NCI-H2196 (cell line): Measurements from ENCODE around the gene SIX3.

Experiments used
- DNase-seq: peaks from one replicate; lab custom pipeline; 2025; ENCODE audit not compliant: unreplicated experiment; lab: John Stamatoyannopoulos, UW

Gene SIX3

DNA sequence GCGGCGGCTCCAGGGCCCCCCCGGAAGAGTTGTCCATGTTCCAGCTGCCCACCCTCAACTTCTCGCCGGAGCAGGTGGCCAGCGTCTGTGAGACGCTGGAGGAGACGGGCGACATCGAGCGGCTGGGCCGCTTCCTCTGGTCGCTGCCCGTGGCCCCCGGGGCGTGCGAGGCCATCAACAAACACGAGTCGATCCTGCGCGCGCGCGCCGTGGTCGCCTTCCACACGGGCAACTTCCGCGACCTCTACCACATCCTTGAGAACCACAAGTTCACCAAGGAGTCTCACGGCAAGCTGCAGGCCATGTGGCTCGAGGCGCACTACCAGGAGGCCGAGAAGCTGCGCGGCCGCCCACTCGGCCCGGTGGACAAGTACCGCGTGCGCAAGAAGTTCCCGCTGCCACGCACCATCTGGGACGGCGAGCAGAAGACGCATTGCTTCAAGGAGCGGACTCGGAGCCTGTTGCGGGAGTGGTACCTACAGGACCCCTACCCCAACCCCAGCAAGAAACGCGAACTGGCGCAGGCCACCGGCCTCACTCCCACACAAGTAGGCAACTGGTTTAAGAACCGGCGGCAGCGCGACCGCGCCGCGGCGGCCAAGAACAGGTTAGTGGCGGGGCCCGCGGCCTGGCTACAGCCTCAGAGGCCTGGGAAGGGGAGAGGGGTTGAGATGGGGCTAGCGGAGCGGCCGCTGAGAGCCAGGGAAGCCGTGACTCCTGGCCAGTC, 965 bp downstream of the SIX3 start:
- DNase-seq: no peak

DNA sequence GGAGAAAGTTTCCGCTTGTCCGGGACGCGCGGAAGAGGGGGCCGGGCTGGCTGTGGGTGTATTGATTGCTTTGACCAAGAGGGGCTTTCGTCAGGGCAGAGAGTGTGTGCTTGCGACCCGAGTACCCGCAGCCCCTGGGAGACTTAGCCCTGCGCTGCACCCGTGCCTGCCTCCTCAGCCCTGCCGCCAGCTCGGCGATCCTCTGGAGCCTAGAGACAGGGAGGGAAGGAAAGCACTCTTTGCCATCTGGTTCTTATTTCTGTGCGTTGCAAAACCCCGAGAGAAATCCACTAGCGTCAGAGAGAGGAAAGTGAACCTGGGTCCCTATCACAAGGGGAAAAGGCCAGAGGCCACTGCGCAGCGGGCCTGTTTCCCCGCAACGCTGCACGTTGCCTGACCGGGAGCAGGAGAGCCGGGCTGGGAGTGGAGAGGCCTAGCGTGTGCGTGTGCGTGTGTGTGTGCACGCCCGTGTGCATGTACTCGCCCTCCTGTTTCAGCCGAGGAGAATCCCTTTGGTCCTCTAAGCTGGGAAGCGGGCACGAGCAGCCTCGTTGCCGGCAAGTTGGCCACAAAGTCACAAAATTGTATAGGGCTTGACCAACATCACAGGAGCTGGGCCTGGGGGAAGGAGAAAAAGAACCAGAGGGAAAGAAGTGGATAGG, 1.7 kb downstream of the SIX3 start:
- DNase-seq: no peak

DNA sequence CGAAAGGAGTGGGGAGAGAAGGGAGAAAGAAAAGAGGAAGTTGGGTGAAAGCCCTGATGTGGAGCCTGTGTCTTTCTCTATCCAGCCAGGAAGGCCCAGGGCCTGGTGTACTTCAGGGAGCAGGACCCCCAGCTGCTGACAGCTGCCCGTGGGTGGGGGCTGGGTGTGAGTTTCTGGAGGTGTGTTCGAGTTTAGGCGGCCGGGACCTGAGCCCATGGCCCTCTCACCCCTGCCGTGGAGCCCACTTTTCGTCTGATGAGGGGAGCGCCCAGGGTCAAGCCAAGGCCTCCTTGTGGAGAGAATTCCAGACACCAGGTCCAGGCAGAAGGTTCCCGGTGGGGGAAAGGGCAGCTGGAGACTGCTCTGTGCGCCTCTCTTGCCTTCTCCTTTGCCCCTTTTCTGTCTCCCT, 2.2 kb downstream of the SIX3 start:
- DNase-seq: no peak

DNA sequence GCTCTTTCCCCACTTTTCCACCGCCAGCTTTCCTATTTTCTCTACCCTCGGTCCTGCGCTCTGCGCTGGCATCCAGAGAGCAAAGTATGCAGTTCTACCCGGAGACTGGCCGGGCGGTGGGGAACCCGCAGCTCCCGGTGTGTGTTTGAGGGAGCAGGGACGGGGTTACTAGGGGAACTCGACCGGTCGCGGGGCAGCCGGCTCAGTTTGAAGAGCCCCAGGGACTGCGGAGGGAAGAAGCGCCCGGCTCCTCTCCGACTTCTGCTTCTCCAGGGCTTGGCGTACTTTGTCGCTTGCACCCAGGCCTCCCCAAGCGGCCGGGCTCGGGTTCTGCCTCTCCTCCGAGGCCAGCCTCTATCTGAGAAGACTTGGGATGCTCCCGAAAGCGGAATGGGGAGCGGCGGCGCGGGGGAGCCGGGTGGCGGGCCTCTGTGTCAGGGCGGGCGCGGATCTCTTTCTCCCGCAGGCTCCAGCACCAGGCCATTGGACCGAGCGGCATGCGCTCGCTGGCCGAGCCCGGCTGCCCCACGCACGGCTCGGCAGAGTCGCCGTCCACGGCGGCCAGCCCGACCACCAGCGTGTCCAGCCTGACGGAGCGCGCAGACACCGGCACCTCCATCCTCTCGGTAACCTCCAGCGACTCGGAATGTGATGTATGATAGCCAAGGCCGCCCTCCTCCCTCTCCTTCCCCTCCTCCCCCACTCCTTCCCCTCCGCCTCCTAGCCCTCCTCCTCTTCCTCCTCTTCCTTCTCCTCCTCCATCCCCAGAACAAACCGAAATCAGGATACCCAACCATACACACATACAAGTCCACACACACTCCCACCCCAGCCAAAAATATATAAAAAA, 2.8 kb downstream of the SIX3 start:
- no peak for DNase-seq

DNA sequence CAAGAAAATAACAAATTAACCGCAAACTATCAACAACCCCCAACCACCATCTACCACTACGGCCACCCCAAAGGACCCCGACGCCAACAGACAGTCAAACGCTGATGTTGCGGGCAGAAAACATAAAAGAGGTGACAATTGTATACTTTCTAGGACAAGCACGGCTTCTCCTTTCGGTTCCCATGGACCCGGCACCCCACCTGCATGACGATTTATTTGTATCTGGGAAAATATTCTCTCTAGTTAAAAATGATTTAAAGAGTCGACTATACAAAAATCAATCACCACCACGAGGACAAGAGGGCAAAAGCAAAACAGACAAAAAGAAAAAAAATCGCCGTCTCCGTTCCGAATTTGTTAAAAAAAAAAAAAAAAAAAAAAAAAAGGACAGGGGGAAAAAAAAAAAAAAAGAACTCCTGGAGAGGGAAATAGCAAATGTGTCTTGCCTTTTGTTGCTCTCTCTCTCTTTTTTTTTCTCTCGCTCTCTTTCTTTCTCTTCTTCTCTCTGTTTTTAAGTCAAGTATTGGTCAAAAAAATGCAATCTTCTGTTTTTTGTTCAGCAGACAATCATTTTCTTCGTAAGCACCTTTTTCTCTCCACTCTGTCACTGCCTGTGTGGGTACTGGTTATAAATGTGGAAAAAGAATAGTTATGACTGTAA, 3.6 kb downstream of the SIX3 start:
- no peak for DNase-seq

DNA sequence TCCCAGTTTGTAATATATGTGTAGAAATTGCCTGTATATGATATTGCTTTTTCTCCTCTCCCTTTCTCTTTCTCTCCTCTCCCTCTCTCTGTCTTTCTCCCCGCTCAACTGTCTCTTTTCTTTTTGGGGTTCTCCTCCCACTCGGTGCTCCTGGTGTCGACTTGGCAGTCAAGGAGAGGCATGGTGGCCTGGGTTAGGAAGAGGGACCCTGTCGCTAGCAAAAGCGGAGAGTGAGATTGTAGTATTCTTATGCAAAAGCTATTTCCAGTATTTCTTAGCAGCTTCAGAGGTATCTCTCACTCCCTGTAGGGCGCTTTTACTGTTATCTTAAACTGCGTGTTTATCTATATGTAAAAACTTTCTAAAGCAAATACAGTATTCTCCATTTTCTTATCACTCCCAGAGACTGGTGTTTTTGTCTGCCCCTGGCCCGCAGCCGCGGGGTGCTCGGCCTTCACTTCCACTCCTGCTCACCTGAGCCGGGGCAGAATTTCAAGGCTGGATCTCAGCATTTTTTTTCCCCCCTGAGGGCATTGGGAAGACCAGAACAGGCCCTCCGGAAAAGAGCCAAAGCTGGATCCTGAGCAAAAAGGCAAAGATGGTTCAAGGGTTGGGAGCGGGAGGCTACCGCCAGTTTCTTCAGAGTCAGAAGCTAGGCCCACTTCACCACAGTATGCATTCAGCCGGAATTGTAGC, 4.3 kb downstream of the SIX3 start:
- no peak for DNase-seq

DNA sequence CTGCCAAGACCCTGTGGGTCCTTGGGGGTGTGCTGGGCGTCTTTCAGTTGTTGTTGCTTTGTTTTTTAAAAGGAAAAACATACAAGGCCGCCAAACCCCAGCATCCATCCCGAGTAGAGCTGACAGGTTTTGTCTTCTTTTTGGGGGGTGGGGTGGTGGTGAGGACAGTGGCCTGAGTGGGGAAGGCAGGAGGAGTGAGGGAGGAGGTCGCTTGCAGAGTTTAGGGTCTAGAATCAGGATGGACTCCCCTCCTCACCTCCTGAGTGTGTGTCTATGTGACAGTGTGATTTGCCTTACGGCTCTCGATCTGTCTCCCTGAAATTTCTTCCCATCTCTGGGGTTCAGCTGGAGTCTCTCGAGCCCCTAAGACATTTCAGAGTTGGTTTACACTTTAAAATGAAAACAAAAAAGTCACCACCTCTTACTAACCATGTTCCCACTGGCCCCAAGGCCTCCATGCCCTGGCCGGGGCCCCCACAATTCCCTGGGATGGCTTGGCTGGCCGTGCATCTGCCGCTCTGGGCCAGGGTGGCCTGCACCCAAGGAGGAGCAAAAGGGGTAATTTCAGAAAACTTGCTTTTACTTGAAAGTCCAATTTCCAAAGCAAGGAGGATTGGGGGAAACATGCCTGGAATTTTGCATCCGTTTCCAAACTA, 5.0 kb downstream of the SIX3 start:
- DNase-seq: no peak

DNA sequence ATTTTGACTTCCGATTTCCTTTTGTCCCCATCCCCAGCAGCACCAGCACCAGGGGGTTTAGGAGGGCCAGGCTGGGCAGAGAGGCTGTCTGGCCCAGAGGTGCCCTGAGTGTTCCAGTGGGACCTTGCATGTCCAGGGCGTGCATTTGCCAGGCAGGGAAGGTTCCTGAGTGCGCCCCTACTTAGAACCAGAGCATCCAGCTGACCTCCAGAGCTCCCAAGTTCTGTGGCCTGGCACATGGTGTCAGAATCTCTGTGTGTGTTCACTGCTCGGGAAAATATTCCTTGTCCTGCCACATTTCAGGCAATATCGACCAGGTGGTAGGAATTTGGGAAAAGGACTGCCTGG, 5.5 kb downstream of the SIX3 start:
- DNase-seq: no peak

DNA sequence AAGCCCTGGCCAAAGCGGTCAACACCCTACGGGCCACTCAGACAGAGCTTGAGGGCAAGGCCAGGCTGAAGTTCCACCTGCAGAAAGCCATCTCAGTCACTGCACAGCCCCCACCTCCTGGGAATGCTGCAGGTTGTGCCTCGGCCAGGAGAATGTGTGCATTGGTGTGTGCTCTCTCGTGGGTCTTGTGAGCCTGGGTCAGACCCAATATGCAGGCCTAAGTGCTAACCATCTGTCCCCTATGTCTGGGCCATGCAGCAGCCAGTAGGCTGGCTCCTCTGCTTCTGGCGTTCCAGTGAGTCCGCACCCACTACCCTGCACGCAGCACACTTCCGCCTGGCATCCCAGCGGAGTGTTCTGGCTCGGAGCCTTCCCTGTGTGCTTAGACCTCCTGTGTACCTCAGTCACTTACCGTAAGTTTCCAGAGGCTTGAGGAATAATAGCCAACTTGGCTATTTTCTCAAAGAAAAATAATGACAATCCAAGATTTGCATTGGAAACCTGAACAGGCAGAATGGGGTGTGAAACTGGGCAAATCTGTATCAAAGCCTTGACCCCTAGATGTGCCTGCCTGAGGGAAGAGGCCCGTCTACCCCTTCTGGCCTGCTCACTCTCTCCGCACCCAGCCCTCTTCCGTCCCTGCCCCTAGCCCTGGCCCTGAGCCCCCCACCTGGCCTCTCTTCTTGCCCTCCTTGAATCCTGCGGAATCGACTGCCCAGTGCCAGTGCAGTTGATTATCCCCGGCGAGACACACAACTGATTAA, 7.2 kb downstream of the SIX3 start:
- DNase-seq: no peak

DNA sequence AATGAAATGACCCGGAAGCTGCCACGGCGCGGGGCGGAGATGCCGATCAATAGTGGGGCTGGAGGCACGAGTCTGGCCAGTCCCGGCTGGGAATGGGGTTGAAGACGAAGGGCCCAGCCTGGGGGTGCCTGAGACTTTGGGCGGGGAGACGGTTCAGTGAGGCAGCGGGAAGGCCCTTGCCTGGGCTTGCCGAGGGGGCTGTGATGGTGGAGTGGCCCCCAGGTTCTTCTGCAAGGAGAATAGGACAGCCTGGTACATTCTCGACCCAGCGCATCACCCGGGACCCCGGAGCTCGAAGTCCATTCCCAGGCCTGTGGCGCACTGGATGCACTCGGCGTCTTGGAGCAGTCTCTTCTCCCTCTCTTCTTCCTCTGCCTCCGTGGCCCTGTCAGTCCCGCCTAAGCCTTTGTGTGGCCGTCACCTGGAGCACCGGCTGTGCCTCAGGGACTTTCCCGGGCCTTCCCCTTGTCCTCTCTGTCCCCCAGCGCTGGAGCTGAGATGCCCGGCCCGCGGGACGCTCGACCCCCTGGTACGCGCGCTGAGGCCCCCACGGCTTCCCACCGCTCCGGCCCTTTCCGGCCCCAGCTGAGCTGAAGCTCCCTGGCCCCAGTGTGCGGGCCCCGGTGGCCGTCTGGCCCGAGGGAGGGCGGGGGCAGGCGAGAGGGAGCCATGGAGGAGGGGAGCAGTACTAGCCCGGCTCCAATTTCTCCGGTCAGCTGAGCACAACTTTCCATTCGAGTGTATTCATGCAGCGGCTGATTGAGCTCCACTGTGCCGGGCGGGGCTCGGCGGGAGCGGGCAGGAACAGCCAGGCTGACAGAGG, 8.0 kb downstream of the SIX3 start:
- DNase-seq: no peak

DNA sequence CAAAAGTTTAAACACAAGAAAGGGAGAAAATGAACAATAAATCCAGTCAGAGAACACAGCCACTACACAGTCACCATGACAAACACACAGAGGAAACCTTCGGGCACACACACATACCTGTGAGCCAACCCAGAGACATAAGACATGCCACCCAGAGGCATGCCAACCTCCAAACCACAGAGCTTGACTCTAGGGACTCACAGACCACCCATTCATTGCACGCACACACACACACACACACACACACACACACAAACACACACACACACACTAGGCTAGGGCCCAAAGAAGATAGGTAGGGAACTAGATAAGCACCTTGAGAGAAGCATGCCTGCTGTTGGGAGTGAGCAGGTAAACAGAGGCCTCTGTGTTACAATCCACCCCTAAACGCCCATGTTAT, 9.1 kb downstream of the SIX3 start:
- no peak for DNase-seq

DNA sequence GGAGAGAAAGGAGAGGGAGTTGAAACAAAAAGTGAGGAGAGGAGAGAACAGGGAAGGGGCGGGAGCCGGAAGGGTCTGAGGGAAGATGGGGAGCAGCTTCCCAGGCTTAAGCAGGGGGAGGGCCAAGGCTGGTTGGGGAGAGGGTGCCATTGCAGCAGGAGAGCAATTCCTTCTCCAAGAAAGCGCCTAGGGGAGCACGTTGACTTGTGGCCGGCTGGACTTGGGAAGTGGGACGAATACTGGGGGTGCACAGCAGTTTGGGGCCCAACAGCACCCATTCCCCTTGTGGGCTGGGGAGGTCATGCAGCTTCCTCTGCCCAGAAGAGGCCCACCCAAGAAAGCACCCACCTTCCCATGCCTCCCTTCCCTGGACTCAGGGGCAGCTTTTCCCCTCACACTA, 9.6 kb downstream of the SIX3 start:
- DNase-seq: no peak

DNA sequence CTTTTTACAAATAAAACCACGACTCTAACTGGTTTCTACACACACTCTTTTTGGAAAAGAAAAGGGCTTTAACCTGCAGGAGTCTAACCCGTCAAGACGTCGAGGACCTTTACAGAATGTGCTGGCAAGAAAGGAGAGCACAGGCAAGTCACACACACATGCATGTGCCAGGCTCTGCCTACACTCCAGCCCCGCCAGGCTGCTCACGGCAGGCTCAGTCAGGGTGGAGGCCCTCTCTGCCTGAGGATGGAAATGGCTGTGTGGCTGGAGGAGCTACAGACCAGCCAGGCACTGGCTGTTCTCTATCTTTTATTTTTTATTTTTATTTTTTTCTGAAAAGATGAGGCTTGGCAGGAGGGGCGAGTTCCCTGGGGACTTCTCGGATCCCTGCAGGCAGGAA, 10.2 kb downstream of the SIX3 start:
- DNase-seq: no peak

DNA sequence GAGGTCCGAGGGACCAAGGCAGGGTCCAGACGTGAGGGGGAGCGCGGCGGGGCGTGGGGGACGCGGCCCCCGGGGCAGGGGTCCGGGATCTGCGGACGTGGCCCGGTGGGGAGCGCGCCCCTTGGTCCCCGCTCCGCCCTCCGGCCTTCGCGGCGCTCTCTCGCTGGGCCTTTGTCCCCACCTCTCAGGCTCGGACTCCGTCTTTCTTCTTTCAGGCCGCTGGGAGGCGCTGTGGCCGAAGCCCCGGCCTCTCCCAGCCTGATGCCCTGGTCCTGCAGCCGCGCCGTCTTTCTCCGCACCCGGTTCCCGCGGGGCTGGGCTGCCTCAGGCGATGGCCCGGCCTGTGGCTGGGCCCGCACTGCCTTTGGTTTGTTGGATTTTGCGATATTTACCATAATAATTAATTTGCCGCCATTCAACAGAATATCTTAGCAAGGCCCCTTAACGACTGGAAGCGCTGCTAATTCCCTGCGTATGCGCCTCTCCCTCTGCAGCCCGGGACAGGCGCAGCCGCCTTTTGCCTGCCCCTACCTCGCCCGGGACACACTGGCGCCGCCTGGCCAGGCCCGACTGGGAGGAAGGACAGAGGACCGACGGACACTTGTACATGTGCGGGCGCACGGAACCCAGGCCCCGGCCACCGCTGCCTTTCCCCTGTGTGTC, 10.8 kb downstream of the SIX3 start:
- DNase-seq: peak; percentile 64

DNA sequence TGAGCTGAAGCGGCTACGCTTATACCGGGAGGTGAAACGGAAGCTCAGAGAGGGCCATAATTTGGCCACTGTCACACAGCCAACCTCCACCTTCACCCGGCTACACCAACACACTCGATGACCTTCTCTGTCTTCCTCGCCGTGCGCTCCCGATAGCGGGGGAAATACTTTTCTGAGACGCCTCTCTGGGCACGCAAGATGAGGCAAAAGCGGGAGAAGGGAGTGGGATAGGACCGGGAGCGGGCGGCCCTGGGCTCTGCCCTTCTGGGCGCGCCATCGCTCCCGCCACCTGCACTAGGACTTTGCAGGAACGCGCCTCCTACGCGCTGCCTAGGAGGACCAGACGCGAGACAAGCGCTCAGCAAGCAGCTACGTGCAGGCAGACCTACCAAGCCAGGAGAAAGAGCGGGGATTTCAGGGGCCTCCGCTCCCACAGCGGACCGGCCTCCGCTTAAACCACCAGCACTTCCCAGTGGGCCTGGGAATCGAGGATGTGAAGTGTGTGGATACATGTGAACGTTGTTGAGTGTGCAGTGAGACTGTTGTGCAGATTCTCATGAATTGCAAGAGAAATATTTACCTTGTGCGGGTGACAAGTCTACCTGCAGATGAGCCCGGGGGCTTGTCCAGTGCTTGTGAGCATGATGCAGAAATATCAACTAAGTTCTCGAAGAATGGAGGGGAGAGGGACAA, 11.4 kb downstream of the SIX3 start:
- no peak for DNase-seq

DNA sequence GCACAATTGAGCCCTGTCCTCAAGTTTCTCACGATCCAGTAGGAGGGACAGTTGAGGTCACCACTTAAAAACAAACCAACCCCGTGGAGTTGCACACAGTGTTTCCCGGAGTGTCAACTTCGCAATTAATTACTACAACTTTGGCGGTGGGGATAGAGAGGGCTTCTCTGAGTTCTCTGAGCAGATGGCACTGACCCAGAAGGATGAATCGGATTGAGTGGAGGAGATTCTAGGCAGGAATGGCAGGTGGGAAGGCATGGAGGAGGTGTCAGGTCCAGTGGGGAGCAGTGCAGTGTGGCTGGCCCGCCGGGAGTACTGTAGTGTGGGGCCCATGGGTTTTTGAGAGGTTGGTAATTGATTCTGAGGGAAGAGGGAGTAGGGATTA, 12.0 kb downstream of the SIX3 start:
- DNase-seq: no peak

DNA sequence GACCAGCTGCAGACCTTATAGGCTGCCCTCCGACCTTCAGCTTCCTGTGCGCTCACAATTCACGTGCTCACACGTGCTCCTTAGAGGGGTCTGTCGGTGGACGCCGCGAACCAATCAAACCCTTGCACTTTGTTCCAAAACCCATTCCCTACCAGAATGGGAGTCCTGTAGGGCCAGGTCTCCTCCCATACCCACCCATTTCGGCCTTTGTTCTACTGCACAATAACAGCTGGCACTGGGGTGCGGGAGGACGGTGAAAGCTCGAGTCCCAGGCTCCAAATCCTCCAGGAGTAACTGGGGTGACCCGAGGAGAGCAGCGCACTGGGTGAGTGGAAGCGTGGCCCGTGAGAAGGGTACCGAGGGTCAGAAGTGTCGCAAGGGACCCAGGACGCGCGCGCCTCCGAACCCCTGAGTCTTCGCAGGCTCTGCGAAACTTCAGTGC, 13.0 kb downstream of the SIX3 start:
- DNase-seq: no peak
